Measurements from ENCODE around the gene KRTAP4-7. TPM values are rescaled to one million over a fixed set of nuclear protein-coding genes. Genes with fewer than 3 reads are reported as not detected.

The KRTAP4-7 gene
- total RNA-seq, 1 experiment from 2014 or later, result not detected

- no peak for TF ChIP-seq ELF1 (IDR thresholded peaks at IDR 0.05; ENCODE audit: borderline replicate concordance, low read depth)
- TF ChIP-seq CBX3 (IDR thresholded peaks at IDR 0.05; ENCODE audit: low read depth), result no peak
- no peak for TF ChIP-seq FOSL1 (IDR thresholded peaks at IDR 0.05; ENCODE audit: low read depth)
- TF ChIP-seq REST (IDR thresholded peaks at IDR 0.05; ENCODE audit: low read depth), result no peak
- TF ChIP-seq ZNF274 (IDR thresholded peaks at IDR 0.05; ENCODE audit: low read depth, low read length), result no peak
- TF ChIP-seq SRF (IDR thresholded peaks at IDR 0.05; ENCODE audit: low read depth), result no peak
- TF ChIP-seq ZBTB33 (IDR thresholded peaks at IDR 0.05; ENCODE audit: extremely low read depth, insufficient replicate concordance, low read length), result no peak
- TF ChIP-seq EZH2 (IDR thresholded peaks at IDR 0.05), result no peak
- no peak for TF ChIP-seq ATF3 (IDR thresholded peaks at IDR 0.05)
- BruUV-seq (replicated peaks), result no TSS peak
- H3K9me3 ChIP-seq (ENCODE audit: control insufficient read depth in 1 of 2, insufficient read depth in 1 of 2, low read depth in 1 of 2, low read length in 2 of 2), result no peaks in the 10 kb centered on the region
- peaks cover 80% of the 10 kb centered on the region for H3K79me2 ChIP-seq (ENCODE audit: insufficient read depth, low read length)
- DNase-seq (ENCODE audit: low read depth, low spot score) (no peak), ATAC-seq (no peak)
- ChIA-PET POLR2A (no interaction called here), CTCF (no interaction called here), RAD21 (ENCODE audit: low non-redundant PET in 1 of 2, low total read pairs in 2 of 2, uncharacterized antibody in 2 of 2, unreplicated experiment in 2 of 2) (no interaction called here)
- no peak overlapping the region for H3K4me3 ChIP-seq (replicated peaks in 1 of 2; ENCODE audit: low read depth in 1 of 2, low read length in 2 of 2)
- peaks cover 0 to 58% of the 10 kb centered on the region in 2 experiments; a peak in 2 of 4 replicates for H3K4me1 ChIP-seq (ENCODE audit: control insufficient read depth in 1 of 2, insufficient read depth in 2 of 2, low read length in 2 of 2)
- H2AFZ ChIP-seq (ENCODE audit: low read depth, low read length, poor library complexity, severe bottlenecking), result no peak overlapping the region
- no peaks in the 10 kb centered on the region for H3K27me3 ChIP-seq (ENCODE audit: insufficient read depth, low read length)
- peaks cover 0 to 76% of the 10 kb centered on the region in 2 experiments; a peak in 2 of 4 replicates for H3K36me3 ChIP-seq (ENCODE audit: control insufficient read depth in 1 of 2, insufficient read depth in 2 of 2, low read length in 2 of 2)
- H3K9ac ChIP-seq (ENCODE audit: low read length), result no peak overlapping the region
- no peaks in the 10 kb centered on the region for H4K20me1 ChIP-seq (ENCODE audit: insufficient read depth)
- H3K4me2 ChIP-seq (ENCODE audit: low read length), result no peak overlapping the region
- no peak overlapping the region for H3K27ac ChIP-seq (ENCODE audit: low read depth, low read length)
- no peaks in the 10 kb centered on the region for H3K9me2 ChIP-seq (ENCODE audit: insufficient read depth)
- intact Hi-C loops (cut with micrococcal nuclease), result no loop called here
Measured at GRCh38 chr17:41076788-41077187, 7.2 kb upstream of the KRTAP4-7 start.

All from HCT116 (cell line).